ENCODE data around the gene C16orf74.

GRCh38 chr16:85793662-85794298 lies 42.9 kb upstream of the C16orf74 start:
- TF ChIP-seq CTCF (IDR thresholded peaks at IDR 0.05) (no peak), ZFX (IDR thresholded peaks at IDR 0.05; ENCODE audit: borderline replicate concordance) (no peak)

Measured in 22Rv1 (cell line).